ENCODE measurements around the gene SLCO3A1.

SLCO3A1 gene

DNA sequence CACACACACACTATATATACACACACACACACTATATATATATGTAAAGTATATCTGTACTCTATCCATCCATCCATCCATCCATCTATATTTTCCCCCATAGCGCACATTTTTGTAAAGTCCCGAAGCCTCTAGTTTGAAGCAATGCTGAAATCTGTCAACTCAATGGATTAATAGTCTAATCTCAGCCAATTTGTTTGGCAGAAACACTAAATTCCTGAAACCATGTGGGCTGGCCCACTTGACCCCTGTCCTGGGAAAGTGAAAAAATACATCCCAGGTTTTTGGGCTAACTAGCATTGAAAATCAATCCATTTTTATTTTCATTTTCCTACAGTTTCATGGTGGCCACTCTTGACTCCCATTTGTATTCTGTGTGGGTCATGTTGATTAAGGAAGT lies 166.7 kb downstream of the SLCO3A1 start:
- no peak overlapping the region for H3K4me3 ChIP-seq (ENCODE audit: low read length)
- no peak for DNase-seq (ENCODE audit: low read depth)
- TF ChIP-seq, protein P1, sequence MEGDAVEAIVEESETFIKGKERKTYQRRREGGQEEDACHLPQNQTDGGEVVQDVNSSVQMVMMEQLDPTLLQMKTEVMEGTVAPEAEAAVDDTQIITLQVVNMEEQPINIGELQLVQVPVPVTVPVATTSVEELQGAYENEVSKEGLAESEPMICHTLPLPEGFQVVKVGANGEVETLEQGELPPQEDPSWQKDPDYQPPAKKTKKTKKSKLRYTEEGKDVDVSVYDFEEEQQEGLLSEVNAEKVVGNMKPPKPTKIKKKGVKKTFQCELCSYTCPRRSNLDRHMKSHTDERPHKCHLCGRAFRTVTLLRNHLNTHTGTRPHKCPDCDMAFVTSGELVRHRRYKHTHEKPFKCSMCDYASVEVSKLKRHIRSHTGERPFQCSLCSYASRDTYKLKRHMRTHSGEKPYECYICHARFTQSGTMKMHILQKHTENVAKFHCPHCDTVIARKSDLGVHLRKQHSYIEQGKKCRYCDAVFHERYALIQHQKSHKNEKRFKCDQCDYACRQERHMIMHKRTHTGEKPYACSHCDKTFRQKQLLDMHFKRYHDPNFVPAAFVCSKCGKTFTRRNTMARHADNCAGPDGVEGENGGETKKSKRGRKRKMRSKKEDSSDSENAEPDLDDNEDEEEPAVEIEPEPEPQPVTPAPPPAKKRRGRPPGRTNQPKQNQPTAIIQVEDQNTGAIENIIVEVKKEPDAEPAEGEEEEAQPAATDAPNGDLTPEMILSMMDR (conservative IDR thresholded peaks at IDR 0.05; ENCODE audit: low read depth, low read length): no peak

- no peak for DNase-seq (ENCODE audit: low read depth)
- TF ChIP-seq, protein P1 (conservative IDR thresholded peaks at IDR 0.05; ENCODE audit: low read depth, low read length): no peak
- no peak overlapping the region for H3K4me3 ChIP-seq (ENCODE audit: low read length)
Measured at GRCh38 chr15:92020804-92021203, 167.3 kb downstream of the SLCO3A1 start.

- no peak for DNase-seq (ENCODE audit: low read depth)
- TF ChIP-seq, protein P1 (conservative IDR thresholded peaks at IDR 0.05; ENCODE audit: low read depth, low read length): no peak
- no peak overlapping the region for H3K4me3 ChIP-seq (ENCODE audit: low read length)
Measured at GRCh38 chr15:92021792-92022191, 168.3 kb downstream of the SLCO3A1 start.

GRCh38 chr15:92023965-92024364 lies 170.5 kb downstream of the SLCO3A1 start:
- DNase-seq (ENCODE audit: low read depth): no peak
- no peak overlapping the region for H3K4me3 ChIP-seq (ENCODE audit: low read length)
- TF ChIP-seq, protein P1 (conservative IDR thresholded peaks at IDR 0.05; ENCODE audit: low read depth, low read length): no peak

DNA sequence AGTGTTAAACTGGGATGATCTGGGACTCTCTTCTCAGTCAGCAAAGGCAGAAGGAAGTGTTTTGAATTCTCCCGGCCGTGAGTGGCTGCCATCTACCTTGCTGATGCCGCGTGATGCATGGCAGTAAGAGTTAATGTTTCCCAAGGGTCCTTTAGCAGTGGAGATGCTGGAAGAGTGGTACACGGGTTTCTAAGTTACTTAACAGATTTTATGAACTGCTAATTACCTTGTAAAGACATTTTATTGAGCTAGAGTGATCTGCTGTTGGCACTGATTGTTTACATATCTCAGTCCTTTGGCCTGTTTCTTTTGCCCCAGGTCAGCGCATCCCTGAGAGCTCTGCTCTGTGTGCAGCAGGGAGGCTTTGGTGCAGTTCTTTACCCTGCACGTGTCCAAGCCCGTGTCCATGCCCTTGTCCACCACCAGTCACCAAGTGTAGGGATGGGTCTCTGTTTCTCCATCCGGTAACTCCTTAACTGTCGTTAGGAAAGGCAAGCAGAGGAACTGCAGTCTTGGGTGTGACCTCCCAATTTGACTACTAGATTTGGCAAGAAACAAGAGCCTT lies 172.3 kb downstream of the SLCO3A1 start:
- no peak overlapping the region for H3K4me3 ChIP-seq (ENCODE audit: low read length)
- DNase-seq (ENCODE audit: low read depth): no peak
- TF ChIP-seq, protein P1 (conservative IDR thresholded peaks at IDR 0.05; ENCODE audit: low read depth, low read length): no peak

DNA sequence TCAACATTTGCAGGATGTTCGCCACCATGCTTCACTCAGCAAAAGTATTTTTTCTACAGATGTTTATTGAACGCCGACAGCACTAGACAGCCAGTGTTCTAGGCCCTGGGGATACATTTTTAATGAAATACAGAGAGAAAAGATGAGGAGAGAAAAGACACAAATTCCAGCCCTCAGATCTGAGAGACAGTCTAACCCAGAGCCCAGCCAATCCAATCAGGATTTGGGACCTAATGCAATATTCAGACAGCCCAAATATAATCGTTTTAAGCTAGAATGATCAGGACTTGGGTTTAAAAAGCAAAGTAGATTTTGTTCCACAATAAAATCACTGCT lies 174.8 kb downstream of the SLCO3A1 start:
- no peak for DNase-seq (ENCODE audit: low read depth)
- no peak overlapping the region for H3K4me3 ChIP-seq (ENCODE audit: low read length)
- TF ChIP-seq, protein P1 (conservative IDR thresholded peaks at IDR 0.05; ENCODE audit: low read depth, low read length): no peak

- DNase-seq (ENCODE audit: low read depth): no peak
- H3K4me3 ChIP-seq (ENCODE audit: low read length): no peak overlapping the region
- TF ChIP-seq, protein P1 (conservative IDR thresholded peaks at IDR 0.05; ENCODE audit: low read depth, low read length): no peak
Measured at GRCh38 chr15:92029767-92030166, 176.3 kb downstream of the SLCO3A1 start.

All from retinal pigment epithelial cell (primary cell).